ENCODE data around the gene STIM1. TPM values are rescaled to one million over a fixed set of nuclear protein-coding genes. Genes with fewer than 3 reads are reported as not detected.

The STIM1 gene
- total RNA-seq, 1 donor from 2014 or later: 46.9 TPM

GRCh38 chr11:3825473-3826154 is 29.9 kb upstream of the STIM1 start:
- Mint-ChIP-seq H3K4me1 (ENCODE audit: unreplicated experiment) (peaks cover 2% of the 10 kb centered on the region), H3K36me3 (ENCODE audit: unreplicated experiment) (peaks cover 19% of the 10 kb centered on the region), H3K4me3 (ENCODE audit: unreplicated experiment) (no peak overlapping the region), H3K27ac (ENCODE audit: unreplicated experiment) (no peak overlapping the region), H3K9me3 (ENCODE audit: unreplicated experiment) (no peaks in the 10 kb centered on the region), H3K27me3 (ENCODE audit: unreplicated experiment) (no peaks in the 10 kb centered on the region)
- DNase-seq (ENCODE audit: extremely low spot score, unreplicated experiment): no peak
- TF ChIP-seq CTCF (IDR thresholded peaks at IDR 0.05): no peak

GRCh38 chr11:3826721-3827120 is 28.7 kb upstream of the STIM1 start:
- Mint-ChIP-seq H3K4me3 (ENCODE audit: unreplicated experiment) (no peak overlapping the region), H3K4me1 (ENCODE audit: unreplicated experiment) (peaks cover 2% of the 10 kb centered on the region), H3K27me3 (ENCODE audit: unreplicated experiment) (no peaks in the 10 kb centered on the region), H3K36me3 (ENCODE audit: unreplicated experiment) (peaks cover 23% of the 10 kb centered on the region), H3K27ac (ENCODE audit: unreplicated experiment) (no peak overlapping the region), H3K9me3 (ENCODE audit: unreplicated experiment) (no peaks in the 10 kb centered on the region)
- TF ChIP-seq CTCF (IDR thresholded peaks at IDR 0.05): no peak
- DNase-seq (ENCODE audit: extremely low spot score, unreplicated experiment): no peak

GRCh38 chr11:3827434-3828186 is 27.9 kb upstream of the STIM1 start:
- Mint-ChIP-seq H3K36me3 (ENCODE audit: unreplicated experiment) (peaks cover 23% of the 10 kb centered on the region), H3K4me1 (ENCODE audit: unreplicated experiment) (peaks cover 2% of the 10 kb centered on the region), H3K4me3 (ENCODE audit: unreplicated experiment) (no peak overlapping the region), H3K27ac (ENCODE audit: unreplicated experiment) (no peak overlapping the region), H3K27me3 (ENCODE audit: unreplicated experiment) (no peaks in the 10 kb centered on the region), H3K9me3 (ENCODE audit: unreplicated experiment) (no peaks in the 10 kb centered on the region)
- no peak for TF ChIP-seq CTCF (IDR thresholded peaks at IDR 0.05)
- no peak for DNase-seq (ENCODE audit: extremely low spot score, unreplicated experiment)

GRCh38 chr11:3830088-3830487 is 25.4 kb upstream of the STIM1 start:
- H3K36me3 Mint-ChIP-seq (ENCODE audit: unreplicated experiment): peaks cover 18% of the 10 kb centered on the region
- H3K27me3 Mint-ChIP-seq (ENCODE audit: unreplicated experiment): no peaks in the 10 kb centered on the region
- TF ChIP-seq CTCF (IDR thresholded peaks at IDR 0.05): no peak
- no peak overlapping the region for H3K4me3 Mint-ChIP-seq (ENCODE audit: unreplicated experiment)
- no peak overlapping the region for H3K27ac Mint-ChIP-seq (ENCODE audit: unreplicated experiment)
- H3K4me1 Mint-ChIP-seq (ENCODE audit: unreplicated experiment): peaks cover 9% of the 10 kb centered on the region
- no peak for DNase-seq (ENCODE audit: extremely low spot score, unreplicated experiment)
- H3K9me3 Mint-ChIP-seq (ENCODE audit: unreplicated experiment): no peaks in the 10 kb centered on the region

- DNase-seq (ENCODE audit: extremely low spot score, unreplicated experiment): no peak
- Mint-ChIP-seq H3K4me3 (ENCODE audit: unreplicated experiment) (no peak overlapping the region), H3K36me3 (ENCODE audit: unreplicated experiment) (peaks cover 18% of the 10 kb centered on the region), H3K27me3 (ENCODE audit: unreplicated experiment) (no peaks in the 10 kb centered on the region), H3K9me3 (ENCODE audit: unreplicated experiment) (no peaks in the 10 kb centered on the region), H3K27ac (ENCODE audit: unreplicated experiment) (peak overlapping the region; percentile 62), H3K4me1 (ENCODE audit: unreplicated experiment) (peaks cover 16% of the 10 kb centered on the region)
- no peak for TF ChIP-seq CTCF (IDR thresholded peaks at IDR 0.05)
These were observed 24.7 kb upstream of the STIM1 start for GRCh38 chr11:3830730-3831129.
